Naive thymus-derived CD8-positive, alpha-beta T cell (primary cell): ENCODE results near the gene GRM8. TPM values are rescaled to one million over a fixed set of nuclear protein-coding genes. Genes with fewer than 3 reads are reported as not detected.

Source experiments
- ATAC-seq, 2 donors: fragments of 150-1000 bp; cut with Tn5 transposase in 1 of 2; sonication (Bioruptor Pico), chemical (Tn5 transposase) in 1 of 2; 1 replicate in 1 of 2; 2 replicates in 1 of 2; pipeline ENCODE4 v1.10.0; 2021; ENCODE audit warnings: mild to moderate bottlenecking in 2 of 2, moderate library complexity in 2 of 2
- POLR2A ChIA-PET: fragments of 350-600 bp; sonication (Branson Sonifier 250); formaldehyde crosslinking; loops from one replicate; lab custom pipeline; 2021; ENCODE audit warnings: antibody characterized with exemption; lab: Charles Lee
- DNase-seq, 10 donors: peaks; one replicate each; pipeline versions ENCODE4 v3.0.0 to v3.0.0-alpha.2; 2020 to 2022
- H3K27ac Mint-ChIP-seq, 10 donors: one replicate each; pipeline ENCODE4 v1.8.0; 2020 to 2022; ENCODE audit warnings: mild to moderate bottlenecking in 10 of 10, mixed read lengths in 10 of 10, moderate library complexity in 4 of 10, inconsistent platforms in 1 of 10
- H3K27me3 Mint-ChIP-seq, 5 donors: one replicate each; pipeline ENCODE4 v1.8.0; 2021 to 2022; ENCODE audit warnings: mixed read lengths in 5 of 5
- H3K36me3 Mint-ChIP-seq, 3 donors: one replicate each; pipeline ENCODE4 v1.8.0; 2020 to 2022; ENCODE audit warnings: mixed read lengths in 3 of 3, mild to moderate bottlenecking in 2 of 3, inconsistent platforms in 1 of 3
- H3K4me1 Mint-ChIP-seq, 4 donors: one replicate each; pipeline ENCODE4 v1.8.0; 2021 to 2022; ENCODE audit warnings: mixed read lengths in 4 of 4
- H3K4me3 Mint-ChIP-seq, 10 donors: one replicate each; pipeline ENCODE4 v1.8.0; 2020 to 2022; ENCODE audit warnings: mild to moderate bottlenecking in 10 of 10, mixed read lengths in 10 of 10, moderate library complexity in 6 of 10, inconsistent platforms in 1 of 10
- H3K9me3 Mint-ChIP-seq, 9 donors: one replicate each; pipeline ENCODE4 v1.8.0; 2020 to 2022; ENCODE audit warnings: mixed read lengths in 9 of 9, mild to moderate bottlenecking in 3 of 9, inconsistent platforms in 1 of 9, moderate library complexity in 1 of 9
- microRNA-seq: library from miRNA; unstranded; fragments of <30 nt; microRNA quantifications from one replicate; pipeline ENCODE4 v1.2.0, GENCODE V29; 2022; ENCODE audit warnings: borderline microRNAs expressed
- polyA plus RNA-seq, 3 donors: library from polyadenylated mRNA; unstranded; fragments of 300-500 nt; fragmentation: Illumina TruSeq; gene quantifications; one replicate each; pipeline ENCODE4 v1.2.3, GENCODE V29; 2021
- total RNA-seq, 8 experiments: library from RNA in 2 of 8; stranded (reverse) in 2 of 8; gene quantifications; one replicate each; pipeline ENCODE4 v1.2.3 and lab custom pipeline; 2021 to 2026

The GRM8 gene
- total and polyA plus RNA-seq, 5 experiments from 2014 or later = not detected

- no peak overlapping the region for H3K4me3 Mint-ChIP-seq
- no peaks in the 10 kb centered on the region for H3K36me3 Mint-ChIP-seq
- no peak for DNase-seq
- no peaks in the 10 kb centered on the region for H3K27me3 Mint-ChIP-seq
- H3K4me1 Mint-ChIP-seq = no peaks in the 10 kb centered on the region
- POLR2A ChIA-PET = no interaction called here
- no peak for ATAC-seq
- H3K27ac Mint-ChIP-seq = no peak overlapping the region
- H3K9me3 Mint-ChIP-seq = peaks cover 0 to 7% (median 0%) of the 10 kb centered on the region in 9 donors
Observed at GRCh38 chr7:126411821-126412383, 840.8 kb downstream of the GRM8 start.

- Mint-ChIP-seq H3K27me3 (no peaks in the 10 kb centered on the region), H3K4me3 (no peak overlapping the region), H3K27ac (no peak overlapping the region), H3K4me1 (no peaks in the 10 kb centered on the region), H3K36me3 (no peaks in the 10 kb centered on the region), H3K9me3 (peaks cover 0 to 9% (median 0%) of the 10 kb centered on the region in 9 donors)
- ATAC-seq (no peak), DNase-seq (no peak)
- POLR2A ChIA-PET = no interaction called here
Observed at GRCh38 chr7:126411032-126411820, 841.5 kb downstream of the GRM8 start.

- Mint-ChIP-seq H3K9me3 (peaks cover 0 to 30% (median 3%) of the 10 kb centered on the region in 9 donors), H3K36me3 (no peaks in the 10 kb centered on the region), H3K27ac (no peak overlapping the region), H3K27me3 (no peaks in the 10 kb centered on the region), H3K4me3 (no peak overlapping the region), H3K4me1 (no peaks in the 10 kb centered on the region)
- ATAC-seq = no peak
- no peak for DNase-seq
- POLR2A ChIA-PET = no interaction called here
Observed at GRCh38 chr7:126403040-126403439, 849.7 kb downstream of the GRM8 start.

- no peaks in the 10 kb centered on the region for H3K27me3 Mint-ChIP-seq
- H3K4me1 Mint-ChIP-seq = no peaks in the 10 kb centered on the region
- POLR2A ChIA-PET = no interaction called here
- H3K4me3 Mint-ChIP-seq = no peak overlapping the region
- H3K36me3 Mint-ChIP-seq = no peaks in the 10 kb centered on the region
- no peak for DNase-seq
- no peak for ATAC-seq
- peaks cover 0 to 36% (median 4%) of the 10 kb centered on the region in 9 donors for H3K9me3 Mint-ChIP-seq
- H3K27ac Mint-ChIP-seq = no peak overlapping the region
Observed at GRCh38 chr7:126401918-126402317, 850.8 kb downstream of the GRM8 start.

- Mint-ChIP-seq H3K27ac (no peak overlapping the region), H3K9me3 (peaks cover 0 to 30% (median 3%) of the 10 kb centered on the region in 9 donors), H3K36me3 (no peaks in the 10 kb centered on the region), H3K4me1 (no peaks in the 10 kb centered on the region), H3K27me3 (no peaks in the 10 kb centered on the region), H3K4me3 (no peak overlapping the region)
- ATAC-seq (no peak), DNase-seq (no peak)
- POLR2A ChIA-PET = no interaction called here
Observed at GRCh38 chr7:126398851-126399529, 853.8 kb downstream of the GRM8 start.

GRCh38 chr7:126398285-126398684, 854.5 kb downstream of the GRM8 start:
- no peak for ATAC-seq
- no peaks in the 10 kb centered on the region for H3K27me3 Mint-ChIP-seq
- no peak for DNase-seq
- H3K36me3 Mint-ChIP-seq = no peaks in the 10 kb centered on the region
- H3K4me3 Mint-ChIP-seq = no peak overlapping the region
- no peaks in the 10 kb centered on the region for H3K4me1 Mint-ChIP-seq
- H3K27ac Mint-ChIP-seq = no peak overlapping the region
- H3K9me3 Mint-ChIP-seq = peaks cover 0 to 26% (median 3%) of the 10 kb centered on the region in 9 donors
- POLR2A ChIA-PET = no interaction called here

- no peak for ATAC-seq
- no peaks in the 10 kb centered on the region for H3K27me3 Mint-ChIP-seq
- H3K9me3 Mint-ChIP-seq = peaks cover 2 to 55% (median 11%) of the 10 kb centered on the region in 9 donors
- H3K4me3 Mint-ChIP-seq = no peak overlapping the region
- no peak overlapping the region for H3K27ac Mint-ChIP-seq
- H3K36me3 Mint-ChIP-seq = peaks cover 0 to 9% (median 0%) of the 10 kb centered on the region in 3 donors
- no peaks in the 10 kb centered on the region for H3K4me1 Mint-ChIP-seq
- POLR2A ChIA-PET = no interaction called here
- no peak for DNase-seq
Observed at GRCh38 chr7:126394406-126394805, 858.3 kb downstream of the GRM8 start.

Small RNA genes within 50 kb of the gene (microRNA-seq; reads per million reads assigned to microRNA genes)
- gene MIR592 = not detected

Other genes starting within 250 kb of the GRM8 start
- gene ZNF800, start 139.8 kb upstream of the GRM8 start, total RNA-seq = 10 to 100 TPM; 78.5 to 85.7 TPM
- 10 to 100 TPM; 50.0 to 61.3 (median 55.0) TPM for gene ZNF800, start 139.8 kb upstream of the GRM8 start, polyA plus RNA-seq